22Rv1 (cell line): Measurements from ENCODE around the gene LOC128125822.

Experiments used
- H3K27ac ChIP-seq: fragments of 450-650 bp; 2 replicates; pipeline ENCODE4 v1.5.1; 2017
- CTCF ChIP-seq: fragments of 450-650 bp; IDR thresholded peaks from 2 replicates; pipeline ENCODE4 v1.5.1; 2017; ENCODE audit warnings: mild to moderate bottlenecking
- ZFX ChIP-seq: fragments of 450-650 bp; IDR thresholded peaks from 2 replicates; pipeline ENCODE4 v1.6.1; 2017; ENCODE audit warnings: antibody characterized with exemption, borderline replicate concordance

Gene LOC128125822

GRCh38 chr6:63574554-63574900 lies 2.2 kb downstream of the LOC128125822 start:
- H3K27ac ChIP-seq, result peak overlapping the region; percentile 99
- TF ChIP-seq CTCF (peak; percentile 37), ZFX (no peak)

- H3K27ac ChIP-seq, result 0 out of 2 replicates have a peak overlapping the region, but pooled peaks have one; percentile 5
- TF ChIP-seq CTCF (no peak), ZFX (no peak)
Measured at GRCh38 chr6:63576147-63576772, 4.0 kb downstream of the LOC128125822 start.

GRCh38 chr6:63576985-63577712 lies 4.9 kb downstream of the LOC128125822 start:
- peak overlapping the region; percentile 5; the same call in 1 of the 2 replicates for H3K27ac ChIP-seq
- TF ChIP-seq ZFX, result no peak
- TF ChIP-seq CTCF, result no peak

GRCh38 chr6:63578757-63579156 lies 6.5 kb downstream of the LOC128125822 start:
- no peak for TF ChIP-seq CTCF
- TF ChIP-seq ZFX, result no peak
- H3K27ac ChIP-seq, result no peak overlapping the region

- no peak for TF ChIP-seq CTCF
- TF ChIP-seq ZFX, result no peak
- H3K27ac ChIP-seq, result no peak overlapping the region; the same call in 1 of the 2 replicates
Measured at GRCh38 chr6:63579937-63580703, 7.8 kb downstream of the LOC128125822 start.

- H3K27ac ChIP-seq, result no peak overlapping the region; the same call in 1 of the 2 replicates
- TF ChIP-seq ZFX (no peak), CTCF (no peak)
Measured at GRCh38 chr6:63580704-63580961, 8.4 kb downstream of the LOC128125822 start.

- H3K27ac ChIP-seq, result no peak overlapping the region; the same call in 1 of the 2 replicates
- TF ChIP-seq CTCF (no peak), ZFX (no peak)
Measured at GRCh38 chr6:63581355-63582013, 9.2 kb downstream of the LOC128125822 start.
